WTC11 (cell line): ENCODE measurements around the gene MRGPRX3. TPM values are rescaled to one million over a fixed set of nuclear protein-coding genes. Genes with fewer than 3 reads are reported as not detected.

ENCODE experiments used
- ATAC-seq: fragments of 200-7000 bp; cut with Tn5 transposase; 2 replicates; pipeline ENCODE4 v1.10.0; 2021; ENCODE audit warnings: mild to moderate bottlenecking, moderate library complexity
- CTCF ChIA-PET: fragments of 300-600 bp; sonication (Branson Sonifier 250); formaldehyde crosslinking; loops from one replicate; lab custom pipeline; 2021; ENCODE audit warnings: antibody characterized with exemption; lab: Charles Lee
- POLR2A ChIA-PET: fragments of 350-600 bp; sonication (Branson Sonifier 250); formaldehyde crosslinking; loops from one replicate; lab custom pipeline; 2021; ENCODE audit warnings: antibody characterized with exemption; lab: Charles Lee
- DNase-seq: peaks from one replicate; pipeline ENCODE4 v3.0.0; 2021; ENCODE audit warnings: low spot score
- H3K27ac Mint-ChIP-seq: 2 replicates; pipeline ENCODE4 v1.8.0; 2021; ENCODE audit warnings: mixed read lengths
- H3K27me3 Mint-ChIP-seq: 2 replicates; pipeline ENCODE4 v1.8.0; 2021; ENCODE audit warnings: low read depth, mild to moderate bottlenecking, moderate library complexity, mixed read lengths
- H3K36me3 Mint-ChIP-seq: 2 replicates; pipeline ENCODE4 v1.8.0; 2021; ENCODE audit warnings: mixed read lengths
- H3K4me1 Mint-ChIP-seq: 2 replicates; pipeline ENCODE4 v1.8.0; 2022; ENCODE audit warnings: mixed read lengths
- H3K4me3 Mint-ChIP-seq: 2 replicates; pipeline ENCODE4 v1.8.0; 2021; ENCODE audit warnings: mild to moderate bottlenecking, moderate library complexity, mixed read lengths
- H3K9me3 Mint-ChIP-seq: 2 replicates; pipeline ENCODE4 v1.8.0; 2021; ENCODE audit warnings: mixed read lengths
- CREB1 ChIP-seq: sonication (generic); formaldehyde crosslinking; IDR thresholded peaks from 2 replicates; pipeline ENCODE4 v1.8.0; 2023; ENCODE audit warnings: mild to moderate bottlenecking, missing genetic modification reagents
- ELF4 ChIP-seq: sonication (generic); formaldehyde crosslinking; IDR thresholded peaks from 2 replicates; pipeline ENCODE4 v1.8.1; 2022; ENCODE audit warnings: low read depth, mild to moderate bottlenecking, moderate library complexity, missing genetic modification reagents
- FOXP1 ChIP-seq: sonication (generic); formaldehyde crosslinking; IDR thresholded peaks from 2 replicates; pipeline ENCODE4 v1.8.0; 2022; ENCODE audit warnings: missing genetic modification reagents, mild to moderate bottlenecking, moderate library complexity, borderline replicate concordance
- GRHL2 ChIP-seq: fragments of 250-450 bp; sonication (Bioruptor Pico); IDR thresholded peaks from 2 replicates; pipeline ENCODE4 v1.8.0; 2022; ENCODE audit warnings: mild to moderate bottlenecking, moderate library complexity; ENCODE audit not compliant: insufficient replicate concordance, severe bottlenecking
- NFATC4 ChIP-seq: fragments of 250-450 bp; sonication (Bioruptor Pico); IDR thresholded peaks from 2 replicates; pipeline ENCODE4 v1.9.0; 2021; ENCODE audit warnings: mild to moderate bottlenecking
- NFYB ChIP-seq: sonication (generic); formaldehyde crosslinking; conservative IDR thresholded peaks from 2 replicates; pipeline ENCODE4 v1.8.0; 2022; ENCODE audit warnings: low read depth, missing genetic modification reagents
- NR1H2 ChIP-seq: sonication (generic); formaldehyde crosslinking; IDR thresholded peaks from 2 replicates; pipeline ENCODE4 v1.9.0; 2021; ENCODE audit warnings: mild to moderate bottlenecking, moderate library complexity, missing genetic modification reagents
- NR2C2 ChIP-seq: sonication (generic); formaldehyde crosslinking; IDR thresholded peaks from 2 replicates; pipeline ENCODE4 v1.8.0; 2022; ENCODE audit warnings: mild to moderate bottlenecking, missing genetic modification reagents
- RELA ChIP-seq: sonication (generic); formaldehyde crosslinking; IDR thresholded peaks from 2 replicates; pipeline ENCODE4 v1.8.1; 2022; ENCODE audit warnings: missing genetic modification reagents, mild to moderate bottlenecking, borderline replicate concordance
- SMAD3 ChIP-seq: sonication (generic); formaldehyde crosslinking; IDR thresholded peaks from 2 replicates; pipeline ENCODE4 v1.8.0; 2022; ENCODE audit warnings: missing genetic modification reagents, mild to moderate bottlenecking, borderline replicate concordance
- SMAD4 ChIP-seq: sonication (generic); formaldehyde crosslinking; IDR thresholded peaks from 2 replicates; pipeline ENCODE4 v1.8.0; 2022; ENCODE audit warnings: mild to moderate bottlenecking, missing genetic modification reagents
- TCF7 ChIP-seq: sonication (generic); formaldehyde crosslinking; IDR thresholded peaks from 2 replicates; pipeline ENCODE4 v1.8.0; 2022; ENCODE audit warnings: mild to moderate bottlenecking, low read depth, missing genetic modification reagents, moderate library complexity
- TP53 ChIP-seq: sonication (generic); formaldehyde crosslinking; IDR thresholded peaks from 2 replicates; pipeline ENCODE4 v1.8.1; 2023; ENCODE audit warnings: mild to moderate bottlenecking, missing genetic modification reagents
- ZBTB21 ChIP-seq: sonication (generic); formaldehyde crosslinking; IDR thresholded peaks from 2 replicates; pipeline ENCODE4 v1.8.1; 2023; ENCODE audit warnings: mild to moderate bottlenecking, missing genetic modification reagents, borderline replicate concordance
- ZNF263 ChIP-seq: sonication (generic); formaldehyde crosslinking; IDR thresholded peaks from 2 replicates; pipeline ENCODE4 v1.8.1; 2022; ENCODE audit warnings: low read depth, mild to moderate bottlenecking, moderate library complexity, missing genetic modification reagents
- ZNF423 ChIP-seq: fragments of 250-450 bp; sonication (Bioruptor Pico); IDR thresholded peaks from 2 replicates; pipeline ENCODE4 v2.1.2; 2022; ENCODE audit warnings: mild to moderate bottlenecking, moderate library complexity
- total RNA-seq: library from RNA; stranded (reverse); gene quantifications from 3 replicates; pipeline ENCODE4 v1.2.3, GENCODE V29; 2021
- TF ChIP-seq, protein P1 (sequence below): fragments of 250-450 bp; sonication (Bioruptor Pico); IDR thresholded peaks from 2 replicates; pipeline ENCODE4 v1.9.0; 2021; ENCODE audit warnings: mild to moderate bottlenecking
- TF ChIP-seq, protein P2 (sequence below): sonication (generic); formaldehyde crosslinking; IDR thresholded peaks from 2 replicates; pipeline ENCODE4 v1.8.0; 2022; ENCODE audit warnings: mild to moderate bottlenecking, missing genetic modification reagents
- TF ChIP-seq, protein P3 (sequence below): sonication (generic); formaldehyde crosslinking; IDR thresholded peaks from 2 replicates; pipeline ENCODE4 v1.8.1; 2022; ENCODE audit warnings: mild to moderate bottlenecking, missing genetic modification reagents, moderate library complexity, borderline replicate concordance
- TF ChIP-seq, protein P4 (sequence below): fragments of 200-600 bp; IDR thresholded peaks from 2 replicates; pipeline ENCODE4 v1.8.0; 2022; ENCODE audit warnings: antibody characterized with exemption
- TF ChIP-seq, protein P5 (sequence below): sonication (generic); formaldehyde crosslinking; IDR thresholded peaks from 2 replicates; pipeline ENCODE4 v1.8.0; 2022; ENCODE audit warnings: mild to moderate bottlenecking, missing genetic modification reagents
- TF ChIP-seq, protein P6 (sequence below): sonication (generic); formaldehyde crosslinking; IDR thresholded peaks from 2 replicates; pipeline ENCODE4 v1.8.1; 2023; ENCODE audit warnings: mild to moderate bottlenecking, missing genetic modification reagents, borderline replicate concordance
- TF ChIP-seq, protein P7 (sequence below): sonication (generic); formaldehyde crosslinking; IDR thresholded peaks from 2 replicates; pipeline ENCODE4 v1.8.1; 2022; ENCODE audit warnings: missing genetic modification reagents, borderline replicate concordance
- TF ChIP-seq, protein P8 (sequence below): fragments of 250-450 bp; sonication (Bioruptor Pico); IDR thresholded peaks from 2 replicates; pipeline ENCODE4 v2.1.2; 2022; ENCODE audit warnings: mild to moderate bottlenecking, moderate library complexity
- TF ChIP-seq, protein P9 (sequence below): sonication (generic); formaldehyde crosslinking; IDR thresholded peaks from 2 replicates; pipeline ENCODE4 v1.8.0; 2022; ENCODE audit warnings: mild to moderate bottlenecking, missing genetic modification reagents

MRGPRX3 gene
- total RNA-seq, 1 experiment from 2014 or later, result not detected

DNA sequence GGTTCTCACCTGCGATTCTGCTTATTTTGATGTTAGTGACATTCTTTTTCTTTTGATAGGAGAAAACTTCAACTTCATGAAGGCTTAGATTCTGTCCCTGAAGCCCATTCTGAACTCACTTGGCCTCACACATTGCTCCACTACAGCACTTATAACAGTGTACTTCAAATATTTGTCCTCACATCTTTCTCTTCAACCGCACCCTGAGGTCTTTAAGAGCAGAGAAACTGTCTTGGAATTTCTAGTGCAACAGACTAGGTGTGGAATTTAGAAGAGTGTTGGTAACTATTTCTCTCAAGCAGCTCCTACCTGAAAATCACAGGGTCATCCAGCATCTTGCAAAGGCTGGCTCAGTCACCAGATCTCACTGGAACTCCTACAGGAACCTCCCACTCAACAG is 7.8 kb downstream of the MRGPRX3 start:
- no peaks in the 10 kb centered on the region; the same call in 1 of the 2 replicates for H3K36me3 Mint-ChIP-seq
- CTCF ChIA-PET, result interaction anchor here (0.6 to 2.1 kb wide), 4 partner anchors 25 to 325 kb away, joined by 3 to 9 read pairs (median 6); no protein-coding TSS in a partner anchor
- H3K27me3 Mint-ChIP-seq, result peaks cover 26% of the 10 kb centered on the region
- H3K4me3 Mint-ChIP-seq, result no peak overlapping the region
- peaks cover 9% of the 10 kb centered on the region for H3K4me1 Mint-ChIP-seq
- no peak overlapping the region for H3K27ac Mint-ChIP-seq
- no peak for TF ChIP-seq GRHL2 (CRISPR knock-in tag)
- TF ChIP-seq, protein P1, sequence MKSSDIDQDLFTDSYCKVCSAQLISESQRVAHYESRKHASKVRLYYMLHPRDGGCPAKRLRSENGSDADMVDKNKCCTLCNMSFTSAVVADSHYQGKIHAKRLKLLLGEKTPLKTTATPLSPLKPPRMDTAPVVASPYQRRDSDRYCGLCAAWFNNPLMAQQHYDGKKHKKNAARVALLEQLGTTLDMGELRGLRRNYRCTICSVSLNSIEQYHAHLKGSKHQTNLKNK (CRISPR knock-in tag), result no peak
- TF ChIP-seq NFATC4 (CRISPR knock-in tag), result no peak
- TF ChIP-seq, protein P2, sequence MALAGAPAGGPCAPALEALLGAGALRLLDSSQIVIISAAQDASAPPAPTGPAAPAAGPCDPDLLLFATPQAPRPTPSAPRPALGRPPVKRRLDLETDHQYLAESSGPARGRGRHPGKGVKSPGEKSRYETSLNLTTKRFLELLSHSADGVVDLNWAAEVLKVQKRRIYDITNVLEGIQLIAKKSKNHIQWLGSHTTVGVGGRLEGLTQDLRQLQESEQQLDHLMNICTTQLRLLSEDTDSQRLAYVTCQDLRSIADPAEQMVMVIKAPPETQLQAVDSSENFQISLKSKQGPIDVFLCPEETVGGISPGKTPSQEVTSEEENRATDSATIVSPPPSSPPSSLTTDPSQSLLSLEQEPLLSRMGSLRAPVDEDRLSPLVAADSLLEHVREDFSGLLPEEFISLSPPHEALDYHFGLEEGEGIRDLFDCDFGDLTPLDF, result no peak
- TF ChIP-seq CREB1 (CRISPR knock-in tag), result no peak
- TF ChIP-seq, protein P3, sequence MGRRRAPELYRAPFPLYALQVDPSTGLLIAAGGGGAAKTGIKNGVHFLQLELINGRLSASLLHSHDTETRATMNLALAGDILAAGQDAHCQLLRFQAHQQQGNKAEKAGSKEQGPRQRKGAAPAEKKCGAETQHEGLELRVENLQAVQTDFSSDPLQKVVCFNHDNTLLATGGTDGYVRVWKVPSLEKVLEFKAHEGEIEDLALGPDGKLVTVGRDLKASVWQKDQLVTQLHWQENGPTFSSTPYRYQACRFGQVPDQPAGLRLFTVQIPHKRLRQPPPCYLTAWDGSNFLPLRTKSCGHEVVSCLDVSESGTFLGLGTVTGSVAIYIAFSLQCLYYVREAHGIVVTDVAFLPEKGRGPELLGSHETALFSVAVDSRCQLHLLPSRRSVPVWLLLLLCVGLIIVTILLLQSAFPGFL, result no peak
- TF ChIP-seq TCF7 (CRISPR knock-in tag), result no peak
- no peak for TF ChIP-seq NR2C2 (CRISPR knock-in tag)
- TF ChIP-seq NFYB (CRISPR knock-in tag), result no peak
- TF ChIP-seq TP53 (CRISPR knock-in tag), result no peak
- TF ChIP-seq, protein P4, sequence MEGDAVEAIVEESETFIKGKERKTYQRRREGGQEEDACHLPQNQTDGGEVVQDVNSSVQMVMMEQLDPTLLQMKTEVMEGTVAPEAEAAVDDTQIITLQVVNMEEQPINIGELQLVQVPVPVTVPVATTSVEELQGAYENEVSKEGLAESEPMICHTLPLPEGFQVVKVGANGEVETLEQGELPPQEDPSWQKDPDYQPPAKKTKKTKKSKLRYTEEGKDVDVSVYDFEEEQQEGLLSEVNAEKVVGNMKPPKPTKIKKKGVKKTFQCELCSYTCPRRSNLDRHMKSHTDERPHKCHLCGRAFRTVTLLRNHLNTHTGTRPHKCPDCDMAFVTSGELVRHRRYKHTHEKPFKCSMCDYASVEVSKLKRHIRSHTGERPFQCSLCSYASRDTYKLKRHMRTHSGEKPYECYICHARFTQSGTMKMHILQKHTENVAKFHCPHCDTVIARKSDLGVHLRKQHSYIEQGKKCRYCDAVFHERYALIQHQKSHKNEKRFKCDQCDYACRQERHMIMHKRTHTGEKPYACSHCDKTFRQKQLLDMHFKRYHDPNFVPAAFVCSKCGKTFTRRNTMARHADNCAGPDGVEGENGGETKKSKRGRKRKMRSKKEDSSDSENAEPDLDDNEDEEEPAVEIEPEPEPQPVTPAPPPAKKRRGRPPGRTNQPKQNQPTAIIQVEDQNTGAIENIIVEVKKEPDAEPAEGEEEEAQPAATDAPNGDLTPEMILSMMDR, result no peak
- TF ChIP-seq ZNF263, result no peak
- TF ChIP-seq, protein P5, sequence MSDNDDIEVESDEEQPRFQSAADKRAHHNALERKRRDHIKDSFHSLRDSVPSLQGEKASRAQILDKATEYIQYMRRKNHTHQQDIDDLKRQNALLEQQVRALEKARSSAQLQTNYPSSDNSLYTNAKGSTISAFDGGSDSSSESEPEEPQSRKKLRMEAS, result no peak
- no peak for TF ChIP-seq NR1H2 (CRISPR knock-in tag)
- TF ChIP-seq FOXP1, result no peak
- TF ChIP-seq, protein P6, sequence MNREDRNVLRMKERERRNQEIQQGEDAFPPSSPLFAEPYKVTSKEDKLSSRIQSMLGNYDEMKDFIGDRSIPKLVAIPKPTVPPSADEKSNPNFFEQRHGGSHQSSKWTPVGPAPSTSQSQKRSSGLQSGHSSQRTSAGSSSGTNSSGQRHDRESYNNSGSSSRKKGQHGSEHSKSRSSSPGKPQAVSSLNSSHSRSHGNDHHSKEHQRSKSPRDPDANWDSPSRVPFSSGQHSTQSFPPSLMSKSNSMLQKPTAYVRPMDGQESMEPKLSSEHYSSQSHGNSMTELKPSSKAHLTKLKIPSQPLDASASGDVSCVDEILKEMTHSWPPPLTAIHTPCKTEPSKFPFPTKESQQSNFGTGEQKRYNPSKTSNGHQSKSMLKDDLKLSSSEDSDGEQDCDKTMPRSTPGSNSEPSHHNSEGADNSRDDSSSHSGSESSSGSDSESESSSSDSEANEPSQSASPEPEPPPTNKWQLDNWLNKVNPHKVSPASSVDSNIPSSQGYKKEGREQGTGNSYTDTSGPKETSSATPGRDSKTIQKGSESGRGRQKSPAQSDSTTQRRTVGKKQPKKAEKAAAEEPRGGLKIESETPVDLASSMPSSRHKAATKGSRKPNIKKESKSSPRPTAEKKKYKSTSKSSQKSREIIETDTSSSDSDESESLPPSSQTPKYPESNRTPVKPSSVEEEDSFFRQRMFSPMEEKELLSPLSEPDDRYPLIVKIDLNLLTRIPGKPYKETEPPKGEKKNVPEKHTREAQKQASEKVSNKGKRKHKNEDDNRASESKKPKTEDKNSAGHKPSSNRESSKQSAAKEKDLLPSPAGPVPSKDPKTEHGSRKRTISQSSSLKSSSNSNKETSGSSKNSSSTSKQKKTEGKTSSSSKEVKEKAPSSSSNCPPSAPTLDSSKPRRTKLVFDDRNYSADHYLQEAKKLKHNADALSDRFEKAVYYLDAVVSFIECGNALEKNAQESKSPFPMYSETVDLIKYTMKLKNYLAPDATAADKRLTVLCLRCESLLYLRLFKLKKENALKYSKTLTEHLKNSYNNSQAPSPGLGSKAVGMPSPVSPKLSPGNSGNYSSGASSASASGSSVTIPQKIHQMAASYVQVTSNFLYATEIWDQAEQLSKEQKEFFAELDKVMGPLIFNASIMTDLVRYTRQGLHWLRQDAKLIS (CRISPR knock-in tag), result no peak
- no peak for ATAC-seq
- no peak for DNase-seq
- POLR2A ChIA-PET, result no interaction called here
- H3K9me3 Mint-ChIP-seq, result peaks cover 17% of the 10 kb centered on the region

DNA sequence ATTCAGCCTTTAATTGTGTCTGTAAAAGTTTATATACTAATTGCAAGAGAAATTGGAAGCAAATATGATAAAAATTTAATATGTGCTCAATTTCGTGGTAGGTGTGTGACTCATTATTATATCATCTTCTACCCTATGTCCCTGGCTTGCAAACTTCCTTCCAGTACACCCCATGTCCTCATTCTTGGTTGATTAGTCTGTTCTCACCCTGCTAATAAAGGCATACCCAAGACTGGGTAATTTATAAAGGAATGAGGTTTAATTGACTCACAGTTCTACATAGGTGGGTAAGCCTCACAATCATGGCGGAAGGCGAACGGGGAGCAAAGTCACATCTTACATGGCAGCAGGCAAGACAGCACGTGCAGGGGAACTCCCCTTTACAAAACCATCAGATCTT is 11.9 kb downstream of the MRGPRX3 start:
- DNase-seq, result no peak
- no peaks in the 10 kb centered on the region; the same call in 1 of the 2 replicates for H3K4me1 Mint-ChIP-seq
- ATAC-seq, result no peak
- H3K9me3 Mint-ChIP-seq, result peaks cover 12% of the 10 kb centered on the region
- no peak overlapping the region for H3K4me3 Mint-ChIP-seq
- CTCF ChIA-PET, result no interaction called here
- peaks cover 23% of the 10 kb centered on the region for H3K27me3 Mint-ChIP-seq
- H3K27ac Mint-ChIP-seq, result no peak overlapping the region
- POLR2A ChIA-PET, result no interaction called here
- H3K36me3 Mint-ChIP-seq, result no peaks in the 10 kb centered on the region
- TF ChIP-seq RELA (no peak), ZBTB21 (no peak), ELF4 (CRISPR knock-in tag) (no peak), ZNF423 (CRISPR knock-in tag) (no peak), SMAD4 (CRISPR knock-in tag) (no peak), SMAD3 (CRISPR knock-in tag) (no peak)
- TF ChIP-seq, protein P7, sequence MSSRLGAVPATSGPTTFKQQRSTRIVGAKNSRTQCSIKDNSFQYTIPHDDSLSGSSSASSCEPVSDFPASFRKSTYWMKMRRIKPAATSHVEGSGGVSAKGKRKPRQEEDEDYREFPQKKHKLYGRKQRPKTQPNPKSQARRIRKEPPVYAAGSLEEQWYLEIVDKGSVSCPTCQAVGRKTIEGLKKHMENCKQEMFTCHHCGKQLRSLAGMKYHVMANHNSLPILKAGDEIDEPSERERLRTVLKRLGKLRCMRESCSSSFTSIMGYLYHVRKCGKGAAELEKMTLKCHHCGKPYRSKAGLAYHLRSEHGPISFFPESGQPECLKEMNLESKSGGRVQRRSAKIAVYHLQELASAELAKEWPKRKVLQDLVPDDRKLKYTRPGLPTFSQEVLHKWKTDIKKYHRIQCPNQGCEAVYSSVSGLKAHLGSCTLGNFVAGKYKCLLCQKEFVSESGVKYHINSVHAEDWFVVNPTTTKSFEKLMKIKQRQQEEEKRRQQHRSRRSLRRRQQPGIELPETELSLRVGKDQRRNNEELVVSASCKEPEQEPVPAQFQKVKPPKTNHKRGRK (CRISPR knock-in tag), result no peak
- TF ChIP-seq, protein P8, sequence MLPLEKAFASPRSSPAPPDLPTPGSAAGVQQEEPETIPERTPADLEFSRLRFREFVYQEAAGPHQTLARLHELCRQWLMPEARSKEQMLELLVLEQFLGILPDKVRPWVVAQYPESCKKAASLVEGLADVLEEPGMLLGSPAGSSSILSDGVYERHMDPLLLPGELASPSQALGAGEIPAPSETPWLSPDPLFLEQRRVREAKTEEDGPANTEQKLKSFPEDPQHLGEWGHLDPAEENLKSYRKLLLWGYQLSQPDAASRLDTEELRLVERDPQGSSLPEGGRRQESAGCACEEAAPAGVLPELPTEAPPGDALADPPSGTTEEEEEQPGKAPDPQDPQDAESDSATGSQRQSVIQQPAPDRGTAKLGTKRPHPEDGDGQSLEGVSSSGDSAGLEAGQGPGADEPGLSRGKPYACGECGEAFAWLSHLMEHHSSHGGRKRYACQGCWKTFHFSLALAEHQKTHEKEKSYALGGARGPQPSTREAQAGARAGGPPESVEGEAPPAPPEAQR, result no peak
- TF ChIP-seq, protein P9, sequence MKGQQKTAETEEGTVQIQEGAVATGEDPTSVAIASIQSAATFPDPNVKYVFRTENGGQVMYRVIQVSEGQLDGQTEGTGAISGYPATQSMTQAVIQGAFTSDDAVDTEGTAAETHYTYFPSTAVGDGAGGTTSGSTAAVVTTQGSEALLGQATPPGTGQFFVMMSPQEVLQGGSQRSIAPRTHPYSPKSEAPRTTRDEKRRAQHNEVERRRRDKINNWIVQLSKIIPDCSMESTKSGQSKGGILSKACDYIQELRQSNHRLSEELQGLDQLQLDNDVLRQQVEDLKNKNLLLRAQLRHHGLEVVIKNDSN (CRISPR knock-in tag), result no peak
